Right lobe of liver (tissue), 4 donors: ENCODE results near the gene CDH4.

Source experiments
- POLR2A ChIP-seq: fragments of 450-650 bp; IDR thresholded peaks from one replicate; pipeline ENCODE4 v1.6.1; 2017; ENCODE audit warnings: antibody characterized with exemption, mild to moderate bottlenecking
- TF ChIP-seq, protein P1 (sequence below), 4 donors: fragments of 200-600 bp in 3 of 4; fragments of 450-650 bp in 1 of 4; IDR thresholded peaks; one replicate each; pipeline versions ENCODE4 v1.5.1 to v1.8.0; 2016 to 2022; ENCODE audit warnings: antibody characterized with exemption in 4 of 4, mild to moderate bottlenecking in 2 of 4
- donor health status: DM: no; HTN: no; CAD: no.
- donor health status: DM: no; HTN: no; CAD: no.
- donor health status: DM: no; HTN: yes; CAD: no.

DNA sequence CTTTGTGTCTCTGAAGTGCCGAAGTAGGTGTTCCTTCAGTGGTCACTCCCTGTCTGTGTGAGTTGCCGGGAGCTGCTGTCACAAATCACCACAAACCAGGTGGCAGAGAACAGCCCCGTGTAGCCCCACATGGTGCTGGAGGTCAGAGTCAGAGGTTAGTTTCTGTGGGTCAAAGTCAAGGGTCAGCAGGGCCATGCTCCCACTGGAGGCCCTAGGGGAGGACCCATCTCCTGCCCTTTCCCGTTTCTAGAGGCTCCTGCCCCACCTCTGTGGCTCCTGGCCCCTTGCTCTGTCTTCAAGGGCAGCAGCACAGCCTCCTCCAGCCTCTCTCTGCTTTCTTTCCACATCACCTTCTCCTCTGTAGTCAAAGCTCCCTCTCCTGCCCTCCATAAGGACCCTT lies 549.4 kb downstream of the CDH4 start:
- TF ChIP-seq, protein P1, sequence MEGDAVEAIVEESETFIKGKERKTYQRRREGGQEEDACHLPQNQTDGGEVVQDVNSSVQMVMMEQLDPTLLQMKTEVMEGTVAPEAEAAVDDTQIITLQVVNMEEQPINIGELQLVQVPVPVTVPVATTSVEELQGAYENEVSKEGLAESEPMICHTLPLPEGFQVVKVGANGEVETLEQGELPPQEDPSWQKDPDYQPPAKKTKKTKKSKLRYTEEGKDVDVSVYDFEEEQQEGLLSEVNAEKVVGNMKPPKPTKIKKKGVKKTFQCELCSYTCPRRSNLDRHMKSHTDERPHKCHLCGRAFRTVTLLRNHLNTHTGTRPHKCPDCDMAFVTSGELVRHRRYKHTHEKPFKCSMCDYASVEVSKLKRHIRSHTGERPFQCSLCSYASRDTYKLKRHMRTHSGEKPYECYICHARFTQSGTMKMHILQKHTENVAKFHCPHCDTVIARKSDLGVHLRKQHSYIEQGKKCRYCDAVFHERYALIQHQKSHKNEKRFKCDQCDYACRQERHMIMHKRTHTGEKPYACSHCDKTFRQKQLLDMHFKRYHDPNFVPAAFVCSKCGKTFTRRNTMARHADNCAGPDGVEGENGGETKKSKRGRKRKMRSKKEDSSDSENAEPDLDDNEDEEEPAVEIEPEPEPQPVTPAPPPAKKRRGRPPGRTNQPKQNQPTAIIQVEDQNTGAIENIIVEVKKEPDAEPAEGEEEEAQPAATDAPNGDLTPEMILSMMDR (IDR thresholded peaks at IDR 0.05), result no peak
- TF ChIP-seq POLR2A, result no peak
